ENCODE data around the gene ERCC1.
"Not testable (repeated sequence)": the region's sequence is repeated elsewhere in the genome, so short reads cannot be mapped to it uniquely, and the experiment has no call there.

The ERCC1 gene

GRCh38 chr19:45424191-45425058 is 708 bp upstream of the ERCC1 start:
- DNase-seq, result peak; percentile 48

GRCh38 chr19:45423033-45423588 is 606 bp downstream of the ERCC1 start:
- DNase-seq, result no peak

GRCh38 chr19:45421947-45422498 is 1.7 kb downstream of the ERCC1 start:
- DNase-seq, result no peak

GRCh38 chr19:45420871-45421270 is 2.8 kb downstream of the ERCC1 start:
- DNase-seq, result no peak

- no peak for DNase-seq
Measured at GRCh38 chr19:45420356-45420755, 3.4 kb downstream of the ERCC1 start.

- DNase-seq, result no peak
Measured at GRCh38 chr19:45419895-45420294, 3.8 kb downstream of the ERCC1 start.

GRCh38 chr19:45419396-45419795 is 4.3 kb downstream of the ERCC1 start:
- no peak for DNase-seq

GRCh38 chr19:45418802-45419201 is 4.9 kb downstream of the ERCC1 start:
- DNase-seq, result no peak

GRCh38 chr19:45417151-45417550 is 6.6 kb downstream of the ERCC1 start:
- DNase-seq, result no peak

- no peak for DNase-seq
Measured at GRCh38 chr19:45414468-45414867, 9.2 kb downstream of the ERCC1 start.

- DNase-seq, result no peak
Measured at GRCh38 chr19:45413497-45413896, 10.2 kb downstream of the ERCC1 start.

GRCh38 chr19:45410330-45410729 is 13.4 kb downstream of the ERCC1 start:
- DNase-seq, result not testable (repeated sequence)

- DNase-seq, result no peak
Measured at GRCh38 chr19:45409557-45409920, 14.2 kb downstream of the ERCC1 start.

GRCh38 chr19:45408830-45409556 is 14.7 kb downstream of the ERCC1 start:
- no peak for DNase-seq

- DNase-seq, result no peak
Measured at GRCh38 chr19:45408121-45408520, 15.6 kb downstream of the ERCC1 start.

- DNase-seq, result not testable (repeated sequence)
Measured at GRCh38 chr19:45407585-45407984, 16.1 kb downstream of the ERCC1 start.

- DNase-seq, result no peak
Measured at GRCh38 chr19:45407091-45407375, 16.7 kb downstream of the ERCC1 start.

GRCh38 chr19:45406226-45407090 is 17.3 kb downstream of the ERCC1 start, which contains the start of gene POLR1G:
POLR1G (plus strand) TSS chr19:45406644; CDS start chr19:45406697, 53 bp downstream.
- peak; percentile 79 for DNase-seq

- peak; percentile 81 for DNase-seq
Measured at GRCh38 chr19:45405435-45406225, 18.1 kb downstream of the ERCC1 start.

GRCh38 chr19:45404557-45405434 is 18.9 kb downstream of the ERCC1 start, which contains the start of gene PPP1R13L:
PPP1R13L (minus strand) TSS chr19:45405069; CDS start chr19:45398318, 6,751 bp downstream.
- peak; percentile 87 for DNase-seq
